HEK293 (cell line): ENCODE results near the gene EYS.

Source experiments
- CTCF ChIA-PET: fragments of 350-600 bp; formaldehyde crosslinking; extraction: SDS; loops from one replicate; lab custom pipeline; 2021; ENCODE audit warnings: antibody characterized with exemption; lab: Yijun Ruan, JAX
- POLR2A ChIA-PET: fragments of 300-600 bp; formaldehyde crosslinking; extraction: SDS; loops from one replicate; lab custom pipeline; 2020; ENCODE audit warnings: antibody characterized with exemption, inconsistent platforms; lab: Yijun Ruan, JAX
- H3K27ac ChIP-seq: fragments of 200-500 bp; sonication (Bioruptor generic); 2 replicates; pipeline ENCODE4 v1.5.1; 2014; ENCODE audit warnings: low read depth, low read length, control low read depth, inconsistent platforms; ENCODE audit errors: extremely low read depth
- H3K36me3 ChIP-seq, 2 experiments: fragments of 200-500 bp in 1 of 2; sonication (Bioruptor generic) in 1 of 2; 1 replicate in 1 of 2; 2 replicates in 1 of 2; pipeline ENCODE4 v1.5.1; 2014 to 2017; ENCODE audit warnings: inconsistent platforms in 2 of 2, low read length in 2 of 2; ENCODE audit not compliant: control insufficient read depth in 2 of 2, insufficient read depth in 1 of 2
- H3K4me1 ChIP-seq: fragments of 200-500 bp; sonication (Bioruptor generic); 2 replicates; pipeline ENCODE4 v1.5.1; 2014; ENCODE audit warnings: mild to moderate bottlenecking, low read length, inconsistent platforms; ENCODE audit not compliant: control insufficient read depth, insufficient read depth
- H3K4me3 ChIP-seq: 2 replicates; pipeline ENCODE4 v1.5.1; 2011; ENCODE audit warnings: low read depth, mild to moderate bottlenecking, control low read depth, low read length, moderate library complexity
- H3K9me3 ChIP-seq: fragments of 200-500 bp; sonication (Bioruptor generic); 2 replicates; pipeline ENCODE4 v1.5.1; 2014; ENCODE audit warnings: low read depth, low read length, inconsistent platforms; ENCODE audit not compliant: control insufficient read depth, insufficient read depth
- ATF2 ChIP-seq: fragments of 450-650 bp; formaldehyde crosslinking; IDR thresholded peaks from 2 replicates; pipeline ENCODE4 v1.5.1; 2016; ENCODE audit warnings: missing biosample characterization, missing genetic modification characterization, low read depth
- OSR2 ChIP-seq: fragments of 450-650 bp; formaldehyde crosslinking; IDR thresholded peaks from 2 replicates; pipeline ENCODE4 v1.5.1; 2016; ENCODE audit warnings: missing biosample characterization, missing genetic modification characterization
- REPIN1 ChIP-seq: fragments of 450-650 bp; formaldehyde crosslinking; IDR thresholded peaks from 2 replicates; pipeline ENCODE4 v1.5.1; 2017; ENCODE audit warnings: missing biosample characterization, missing genetic modification characterization, low read depth
- SP3 ChIP-seq: fragments of 450-650 bp; formaldehyde crosslinking; IDR thresholded peaks from 2 replicates; pipeline ENCODE4 v1.5.1; 2016; ENCODE audit warnings: missing biosample characterization, missing genetic modification characterization
- ZBTB1 ChIP-seq: fragments of 450-650 bp; formaldehyde crosslinking; IDR thresholded peaks from 2 replicates; pipeline ENCODE4 v1.5.1; 2016; ENCODE audit warnings: missing biosample characterization, missing genetic modification characterization
- ZBTB17 ChIP-seq: fragments of 450-650 bp; formaldehyde crosslinking; IDR thresholded peaks from 2 replicates; pipeline ENCODE4 v1.5.1; 2016; ENCODE audit warnings: missing biosample characterization, missing genetic modification characterization
- ZNF114 ChIP-seq: fragments of 450-650 bp; formaldehyde crosslinking; IDR thresholded peaks from 2 replicates; pipeline ENCODE4 v1.5.0; 2017; ENCODE audit warnings: missing biosample characterization, missing genetic modification characterization
- ZNF132 ChIP-seq: fragments of 450-650 bp; formaldehyde crosslinking; IDR thresholded peaks from 2 replicates; pipeline ENCODE4 v1.5.1; 2017; ENCODE audit warnings: missing biosample characterization, missing genetic modification characterization, borderline replicate concordance
- ZNF19 ChIP-seq: fragments of 450-650 bp; formaldehyde crosslinking; IDR thresholded peaks from 2 replicates; pipeline ENCODE4; 2016; ENCODE audit warnings: missing biosample characterization, missing genetic modification characterization, low read depth
- ZNF350 ChIP-seq: fragments of 450-650 bp; formaldehyde crosslinking; IDR thresholded peaks from 2 replicates; pipeline ENCODE4 v1.5.0; 2017; ENCODE audit warnings: missing biosample characterization, mild to moderate bottlenecking, missing genetic modification characterization
- ZNF544 ChIP-seq: fragments of 450-650 bp; formaldehyde crosslinking; IDR thresholded peaks from 2 replicates; pipeline ENCODE4 v1.5.0; 2017; ENCODE audit warnings: missing biosample characterization, missing genetic modification characterization
- ZNF677 ChIP-seq: fragments of 450-650 bp; IDR thresholded peaks from 2 replicates; pipeline ENCODE4 v1.5.0; 2018; ENCODE audit warnings: missing biosample characterization, mild to moderate bottlenecking, missing genetic modification characterization, moderate library complexity
- ZNF785 ChIP-seq: fragments of 450-650 bp; formaldehyde crosslinking; IDR thresholded peaks from 2 replicates; pipeline ENCODE4 v1.5.1; 2016; ENCODE audit warnings: missing biosample characterization, missing genetic modification characterization
- ZSCAN30 ChIP-seq: fragments of 450-650 bp; IDR thresholded peaks from 2 replicates; pipeline ENCODE4 v1.5.1; 2018; ENCODE audit warnings: missing biosample characterization, mild to moderate bottlenecking, missing genetic modification characterization, moderate library complexity
- ZXDB ChIP-seq: fragments of 450-650 bp; formaldehyde crosslinking; IDR thresholded peaks from 2 replicates; pipeline ENCODE4 v1.5.1; 2016; ENCODE audit warnings: missing biosample characterization, missing genetic modification characterization
- TF ChIP-seq, protein P1 (sequence below): fragments of 450-650 bp; formaldehyde crosslinking; IDR thresholded peaks from 2 replicates; pipeline ENCODE4 v1.5.1; 2016; ENCODE audit warnings: missing biosample characterization, missing genetic modification characterization

Gene EYS

GRCh38 chr6:64622944-64623343 lies 1084.1 kb downstream of the EYS start:
- Histone ChIP-seq H3K36me3 (no peaks in the 10 kb centered on the region), H3K4me1 (no peaks in the 10 kb centered on the region), H3K27ac (no peak overlapping the region), H3K4me3 (no peak overlapping the region), H3K9me3 (no peaks in the 10 kb centered on the region)
- ChIA-PET CTCF (no interaction called here), POLR2A (no interaction called here)
- no peak for TF ChIP-seq ZNF350
- no peak for TF ChIP-seq ZBTB17 (tag by site-specific recombination)
- no peak for TF ChIP-seq ZNF19 (tag by site-specific recombination)
- no peak for TF ChIP-seq ZSCAN30 (tag by site-specific recombination)
- no peak for TF ChIP-seq ZXDB
- TF ChIP-seq ZNF544 (tag by site-specific recombination), result no peak
- TF ChIP-seq, protein P1, sequence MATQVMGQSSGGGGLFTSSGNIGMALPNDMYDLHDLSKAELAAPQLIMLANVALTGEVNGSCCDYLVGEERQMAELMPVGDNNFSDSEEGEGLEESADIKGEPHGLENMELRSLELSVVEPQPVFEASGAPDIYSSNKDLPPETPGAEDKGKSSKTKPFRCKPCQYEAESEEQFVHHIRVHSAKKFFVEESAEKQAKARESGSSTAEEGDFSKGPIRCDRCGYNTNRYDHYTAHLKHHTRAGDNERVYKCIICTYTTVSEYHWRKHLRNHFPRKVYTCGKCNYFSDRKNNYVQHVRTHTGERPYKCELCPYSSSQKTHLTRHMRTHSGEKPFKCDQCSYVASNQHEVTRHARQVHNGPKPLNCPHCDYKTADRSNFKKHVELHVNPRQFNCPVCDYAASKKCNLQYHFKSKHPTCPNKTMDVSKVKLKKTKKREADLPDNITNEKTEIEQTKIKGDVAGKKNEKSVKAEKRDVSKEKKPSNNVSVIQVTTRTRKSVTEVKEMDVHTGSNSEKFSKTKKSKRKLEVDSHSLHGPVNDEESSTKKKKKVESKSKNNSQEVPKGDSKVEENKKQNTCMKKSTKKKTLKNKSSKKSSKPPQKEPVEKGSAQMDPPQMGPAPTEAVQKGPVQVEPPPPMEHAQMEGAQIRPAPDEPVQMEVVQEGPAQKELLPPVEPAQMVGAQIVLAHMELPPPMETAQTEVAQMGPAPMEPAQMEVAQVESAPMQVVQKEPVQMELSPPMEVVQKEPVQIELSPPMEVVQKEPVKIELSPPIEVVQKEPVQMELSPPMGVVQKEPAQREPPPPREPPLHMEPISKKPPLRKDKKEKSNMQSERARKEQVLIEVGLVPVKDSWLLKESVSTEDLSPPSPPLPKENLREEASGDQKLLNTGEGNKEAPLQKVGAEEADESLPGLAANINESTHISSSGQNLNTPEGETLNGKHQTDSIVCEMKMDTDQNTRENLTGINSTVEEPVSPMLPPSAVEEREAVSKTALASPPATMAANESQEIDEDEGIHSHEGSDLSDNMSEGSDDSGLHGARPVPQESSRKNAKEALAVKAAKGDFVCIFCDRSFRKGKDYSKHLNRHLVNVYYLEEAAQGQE (tag by site-specific recombination), result no peak
- TF ChIP-seq SP3, result no peak

DNA sequence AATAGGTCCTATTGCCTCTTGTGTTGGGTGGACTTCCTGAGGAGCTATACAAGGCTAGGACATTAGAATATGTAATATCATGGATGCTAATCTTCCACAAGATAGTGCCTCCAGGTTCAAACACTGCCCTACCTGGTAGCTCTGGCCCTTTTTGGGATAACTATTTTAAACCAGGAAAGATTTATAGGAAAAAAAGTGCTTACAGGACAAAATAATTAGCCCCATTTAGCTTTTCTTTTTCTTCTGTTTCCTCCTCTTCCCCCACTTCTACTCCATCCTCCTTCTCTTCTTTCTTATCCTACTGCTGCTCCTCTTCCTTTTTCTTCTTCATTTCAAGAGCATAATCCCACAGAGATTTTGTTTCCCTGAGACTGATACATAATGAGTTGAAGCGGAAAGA lies 1104.0 kb downstream of the EYS start:
- POLR2A ChIA-PET, result no interaction called here

GRCh38 chr6:64591676-64592036 lies 1115.4 kb downstream of the EYS start:
- Histone ChIP-seq H3K27ac (no peak overlapping the region), H3K4me3 (no peak overlapping the region), H3K36me3 (no peaks in the 10 kb centered on the region), H3K4me1 (no peaks in the 10 kb centered on the region), H3K9me3 (no peaks in the 10 kb centered on the region)
- POLR2A ChIA-PET, result interaction anchor here (0.7 kb wide), 1 partner anchor 201 kb away, joined by 3 read pairs; no protein-coding TSS in a partner anchor
- TF ChIP-seq ZNF114 (tag by site-specific recombination) (no peak), ZNF132 (tag by site-specific recombination) (no peak), ZBTB1 (tag by site-specific recombination) (no peak), REPIN1 (no peak), ZNF350 (no peak), ZNF677 (tag by site-specific recombination) (no peak), ZNF785 (tag by site-specific recombination) (no peak), ATF2 (tag by site-specific recombination) (no peak)
- CTCF ChIA-PET, result no interaction called here

More for the DNA sequence above, 1104.0 kb downstream of the EYS start:
- no peak overlapping the region for H3K4me3 ChIP-seq
- no peaks in the 10 kb centered on the region for H3K4me1 ChIP-seq
- H3K36me3 ChIP-seq, result no peaks in the 10 kb centered on the region
- no peak overlapping the region for H3K27ac ChIP-seq
- H3K9me3 ChIP-seq, result no peaks in the 10 kb centered on the region
- CTCF ChIA-PET, result no interaction called here
- no peak for TF ChIP-seq OSR2 (tag by site-specific recombination)
- TF ChIP-seq, all 188 proteins: peak for 0
